Measurements from ENCODE around the gene ACAD10.
A peak's percentile ranks its signal among the peaks of the same experiment; 100 is the strongest.
"Not testable (repeated sequence)": the region's sequence is repeated elsewhere in the genome, so short reads cannot be mapped to it uniquely, and the experiment has no call there.

The ACAD10 gene

DNA sequence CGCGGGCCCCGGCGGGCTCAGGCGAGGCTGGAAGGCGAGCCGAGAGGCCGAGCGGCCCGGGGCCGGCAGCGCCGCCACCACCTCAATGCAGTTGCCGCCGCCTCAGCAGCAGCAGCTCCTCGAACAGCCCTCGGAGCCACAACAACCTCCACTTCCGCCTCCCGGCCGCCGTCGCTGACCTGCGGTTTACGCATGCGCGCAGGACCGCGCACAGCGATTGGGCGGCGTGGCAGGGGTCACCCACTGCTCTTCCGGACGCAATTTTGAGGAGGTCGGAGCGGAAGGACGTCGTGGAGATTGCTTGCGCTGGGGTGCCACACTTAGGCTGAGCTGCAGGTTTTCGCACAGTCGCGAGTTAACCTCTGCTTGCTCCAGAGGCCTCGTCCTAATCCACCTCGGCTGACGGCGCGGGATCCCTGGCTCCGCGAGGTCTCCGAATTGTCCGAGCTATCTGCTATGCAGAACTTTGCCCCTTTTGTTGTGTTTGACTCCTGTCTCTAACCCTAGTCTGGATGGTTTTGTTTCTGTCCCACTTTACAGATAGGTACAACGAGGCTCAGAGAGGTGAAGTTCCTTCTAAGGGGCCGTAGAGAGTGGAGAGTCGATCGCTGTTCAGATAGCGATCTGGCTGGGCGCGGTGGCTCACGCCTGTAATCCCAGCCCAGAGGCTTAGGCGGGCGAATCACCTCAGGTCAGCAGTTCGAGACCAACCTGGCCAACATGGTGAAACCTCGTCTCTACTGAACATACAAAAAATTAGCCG lies at the start of gene ACAD10, which contains the start of gene BRAP:
ACAD10 (plus strand) TSS at position 243 of the 763 bp plus-strand sequence. CDS start 6,657 bp downstream, outside the sequence.
BRAP (minus strand) TSS at position 146 of the 763 bp plus-strand sequence. CDS start 164 bp downstream, outside the sequence.
- DNase-seq = peak; percentile 95

DNA sequence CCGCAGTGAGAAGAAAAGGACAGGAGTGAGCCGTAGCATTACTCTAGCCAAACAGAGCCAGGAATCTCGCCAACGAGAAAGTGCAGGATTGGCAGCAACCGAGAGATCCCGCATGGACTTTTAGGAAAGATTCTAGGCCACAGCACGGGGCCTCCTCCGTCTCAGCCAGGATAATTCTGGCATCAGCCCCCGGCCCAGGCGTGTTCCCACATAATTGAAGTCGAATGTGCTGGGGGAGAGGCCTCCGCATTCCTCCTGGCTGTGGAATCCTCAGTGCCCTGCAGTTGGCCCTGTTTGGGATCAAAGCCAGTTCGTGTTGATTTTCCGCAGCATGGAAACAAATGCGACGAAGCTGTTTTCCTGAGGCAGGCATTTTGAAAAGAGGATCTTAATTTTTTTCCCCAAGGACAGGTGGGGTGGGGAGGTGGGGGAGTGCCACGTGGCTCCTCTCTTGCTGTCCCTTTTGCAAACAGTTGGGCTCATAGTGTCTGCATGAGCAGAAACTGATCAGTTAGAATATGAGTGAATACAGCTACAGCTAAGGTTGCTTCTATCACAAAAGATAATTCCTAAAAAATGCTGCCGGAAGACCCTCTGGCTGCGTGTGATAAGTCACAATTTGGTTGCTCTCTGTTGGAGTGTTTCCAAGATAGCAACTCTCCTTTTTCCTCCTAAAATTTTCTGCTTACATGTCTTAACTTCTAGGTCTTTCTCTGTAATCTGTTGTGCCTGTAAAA lies 49.5 kb upstream of the ACAD10 start:
- DNase-seq = no peak

DNA sequence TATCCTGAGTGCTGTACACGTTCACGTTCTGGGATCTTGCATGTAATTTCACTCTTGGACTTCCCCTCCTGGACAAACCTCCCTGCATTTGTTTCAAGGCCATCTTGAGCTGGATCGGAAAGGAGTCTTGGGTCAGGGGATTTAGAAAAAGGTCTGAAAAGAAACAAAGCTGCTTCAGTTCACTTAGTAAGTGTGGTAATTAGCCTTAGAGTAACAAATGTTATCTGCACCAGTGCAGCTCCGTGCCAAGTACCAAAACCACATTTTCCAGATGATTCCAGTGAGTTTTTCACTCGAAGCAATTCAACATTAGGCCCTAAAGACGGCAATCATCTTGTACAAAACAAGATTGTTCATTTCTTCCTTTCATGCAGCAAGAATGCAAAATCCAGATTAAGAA lies 47.3 kb upstream of the ACAD10 start:
- no peak for DNase-seq

DNA sequence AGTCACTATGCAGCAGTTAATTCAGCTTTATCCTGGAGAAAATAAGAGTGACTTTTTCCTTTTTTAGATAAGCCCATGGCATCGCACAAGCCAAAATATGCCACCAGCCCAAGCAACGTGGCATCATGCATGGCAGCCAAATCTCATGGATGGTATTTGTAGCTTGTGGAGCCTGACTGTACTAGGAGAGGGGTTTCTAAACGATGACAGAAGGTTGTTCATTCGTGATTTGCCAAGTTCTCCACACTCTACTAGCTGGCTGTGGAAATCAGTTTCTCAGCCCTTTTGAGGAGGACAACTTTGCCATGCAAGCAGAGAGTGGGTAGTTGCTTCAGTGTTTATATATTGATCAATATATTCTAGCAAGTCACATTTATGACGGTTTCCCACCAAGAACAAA lies 45.3 kb upstream of the ACAD10 start:
- no peak for DNase-seq

DNA sequence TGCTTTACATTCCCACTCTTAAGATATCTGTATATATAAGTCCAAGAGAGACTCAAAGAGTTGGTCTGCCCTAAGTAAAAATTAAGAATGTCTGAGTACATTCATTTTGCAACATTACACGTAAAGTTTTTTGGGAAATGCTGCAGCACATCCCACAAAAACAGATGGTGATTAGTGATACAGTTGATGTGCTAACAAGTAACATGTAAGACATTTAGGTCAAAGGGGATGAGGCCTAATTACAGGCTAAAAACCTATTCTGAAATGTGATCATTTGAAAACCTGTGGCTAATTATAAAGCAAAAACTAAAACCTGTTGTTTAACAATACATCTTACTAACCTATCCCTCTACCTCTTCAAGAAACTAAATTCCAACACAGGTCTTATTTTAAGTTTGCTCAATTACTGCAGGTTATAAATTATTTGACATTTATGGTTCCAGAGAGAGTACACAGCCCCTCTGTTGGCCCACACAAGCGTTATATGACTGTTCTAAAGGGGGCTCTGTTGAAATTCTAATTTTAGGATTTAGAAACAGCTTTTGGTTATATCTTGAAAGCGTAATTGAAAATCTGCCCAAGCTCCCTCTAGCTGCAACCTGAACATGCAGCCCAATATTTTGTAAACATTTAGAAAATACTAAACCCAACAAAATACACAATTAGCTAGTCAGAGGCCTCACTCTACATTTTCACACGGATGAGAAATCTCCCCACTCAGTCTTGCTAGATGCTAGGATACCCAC lies 43.0 kb upstream of the ACAD10 start:
- DNase-seq = no peak

DNA sequence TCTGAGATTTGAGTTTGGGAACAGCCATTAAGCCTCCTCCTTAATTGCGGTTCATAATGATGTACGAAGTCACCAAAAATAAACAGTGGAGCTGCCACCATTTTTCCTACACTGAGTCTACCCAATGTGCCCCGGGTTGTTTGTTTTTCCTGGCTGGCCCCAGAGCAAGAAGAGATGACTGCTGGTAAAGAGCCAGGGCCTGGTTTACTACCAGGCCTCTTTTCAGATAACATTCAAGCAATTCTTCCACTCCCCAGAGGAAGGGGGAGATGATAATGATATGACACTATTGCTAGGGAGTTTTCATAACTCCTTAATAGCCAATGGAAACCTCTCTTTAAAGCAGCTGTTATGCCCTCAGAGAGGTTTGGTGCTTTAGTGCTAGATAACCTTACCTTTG lies 42.4 kb upstream of the ACAD10 start:
- DNase-seq = no peak

DNA sequence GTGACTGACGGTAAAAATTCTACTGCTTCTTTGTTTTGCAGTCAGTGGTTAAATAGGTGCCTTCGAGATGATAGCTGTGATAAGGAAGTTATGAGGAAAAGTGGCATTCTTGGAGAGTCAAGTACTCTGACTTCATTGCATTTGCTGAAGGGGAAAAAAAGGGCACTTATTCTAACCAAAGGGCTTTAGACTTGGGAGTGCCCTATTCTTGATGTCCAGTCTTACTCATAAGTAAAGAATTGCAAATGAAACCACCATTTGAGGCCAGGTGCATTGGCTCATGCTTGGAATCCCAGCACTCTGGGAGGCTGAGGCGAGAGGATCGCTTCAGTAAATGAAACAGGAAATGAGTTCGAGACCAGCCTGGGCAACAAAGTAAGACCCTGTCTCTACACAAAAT lies 40.4 kb upstream of the ACAD10 start:
- DNase-seq = no peak

DNA sequence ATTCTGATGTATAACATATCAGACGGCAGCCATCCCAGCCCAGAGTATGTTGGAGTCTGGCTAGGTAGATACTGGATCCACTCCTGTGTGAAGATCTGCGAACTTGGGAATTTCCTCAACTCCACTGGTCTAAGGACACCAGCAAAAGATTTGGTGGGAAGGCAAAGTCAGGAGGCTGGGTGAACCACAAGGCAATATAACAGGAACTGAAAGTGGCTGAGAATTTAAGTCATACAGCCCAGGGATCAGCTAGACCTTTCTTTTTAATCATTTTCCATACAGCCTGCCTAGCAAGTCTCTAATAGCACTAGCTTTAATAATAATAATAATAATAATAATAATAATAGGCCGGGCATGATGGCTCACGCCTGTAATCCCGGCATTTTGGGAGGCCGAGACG lies 34.9 kb upstream of the ACAD10 start:
- DNase-seq = no peak

DNA sequence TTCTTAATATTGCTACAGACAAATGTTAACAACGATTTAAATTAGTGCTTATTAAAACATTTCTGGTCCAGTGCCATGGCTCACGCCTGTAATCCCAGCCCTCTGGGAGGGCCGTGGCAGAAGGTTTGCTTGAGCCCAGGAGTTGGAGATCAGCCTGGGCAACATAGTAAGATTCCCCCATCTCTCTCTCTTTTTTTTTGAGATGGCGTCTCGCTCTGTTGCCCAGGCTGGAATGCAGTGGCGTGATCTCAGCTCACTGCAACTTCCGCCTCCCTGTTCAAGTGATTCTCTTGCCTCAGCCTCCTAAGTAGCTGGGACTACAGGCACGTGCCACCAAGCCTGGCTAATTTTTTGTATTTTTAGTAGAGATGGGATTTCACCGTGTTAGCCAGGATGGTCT lies 33.3 kb upstream of the ACAD10 start:
- DNase-seq = not testable (repeated sequence)

DNA sequence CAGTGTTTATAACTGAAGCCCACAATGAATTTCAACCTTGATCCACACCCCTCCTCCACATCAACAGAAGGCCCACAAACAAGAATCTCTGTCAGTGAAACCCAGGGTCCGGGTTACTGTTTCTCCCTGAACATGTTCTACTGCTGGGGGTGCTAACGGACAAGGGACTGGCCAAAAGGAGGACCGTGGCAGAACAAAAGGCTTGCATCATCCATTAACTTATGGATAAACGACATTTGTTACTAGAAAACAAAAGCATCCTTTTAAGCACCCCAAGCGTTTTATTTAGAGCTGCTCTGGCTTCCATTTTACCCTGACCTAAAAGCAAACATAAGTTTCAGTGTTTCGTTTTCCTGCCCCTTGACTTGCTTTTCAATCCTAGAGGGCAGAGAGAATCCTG lies 32.3 kb upstream of the ACAD10 start:
- no peak for DNase-seq

DNA sequence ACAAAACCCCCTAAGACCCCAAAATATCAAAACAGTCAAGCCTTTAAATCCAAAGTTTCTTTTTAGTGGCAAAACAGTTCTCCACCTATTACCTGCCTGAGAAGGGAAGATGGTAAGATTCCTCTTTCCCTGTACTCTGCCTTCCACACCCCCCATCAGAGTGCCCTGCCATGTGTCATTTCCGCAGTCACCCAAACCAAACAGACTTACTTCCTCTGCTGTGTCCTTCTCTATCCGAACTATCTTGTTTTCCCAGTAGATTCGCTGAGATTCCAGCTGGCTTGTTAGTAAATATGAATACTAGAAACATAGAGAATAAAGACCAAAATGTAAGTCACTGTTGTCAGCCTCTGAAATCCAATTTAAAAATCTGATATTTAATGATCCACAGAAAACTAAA lies 30.5 kb upstream of the ACAD10 start:
- DNase-seq = no peak

DNA sequence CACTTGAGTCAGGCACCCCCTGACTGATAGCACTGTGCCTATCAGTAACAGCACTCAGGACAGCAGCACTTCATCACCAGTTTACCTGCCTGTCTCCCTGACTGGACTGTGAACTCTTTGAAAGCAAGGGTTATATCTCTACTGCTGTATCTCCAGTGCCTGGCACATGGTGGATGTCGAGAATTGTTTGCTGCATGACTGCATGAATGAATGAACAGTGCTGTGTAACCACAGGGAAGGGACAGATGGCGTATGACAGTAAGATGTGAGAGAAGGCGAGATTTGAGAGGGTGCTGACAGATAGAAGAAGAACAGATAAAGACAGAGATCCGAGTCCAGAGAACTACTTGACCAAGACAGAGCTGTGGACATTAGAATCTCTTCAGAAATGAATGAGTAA lies 29.8 kb upstream of the ACAD10 start:
- DNase-seq = no peak

DNA sequence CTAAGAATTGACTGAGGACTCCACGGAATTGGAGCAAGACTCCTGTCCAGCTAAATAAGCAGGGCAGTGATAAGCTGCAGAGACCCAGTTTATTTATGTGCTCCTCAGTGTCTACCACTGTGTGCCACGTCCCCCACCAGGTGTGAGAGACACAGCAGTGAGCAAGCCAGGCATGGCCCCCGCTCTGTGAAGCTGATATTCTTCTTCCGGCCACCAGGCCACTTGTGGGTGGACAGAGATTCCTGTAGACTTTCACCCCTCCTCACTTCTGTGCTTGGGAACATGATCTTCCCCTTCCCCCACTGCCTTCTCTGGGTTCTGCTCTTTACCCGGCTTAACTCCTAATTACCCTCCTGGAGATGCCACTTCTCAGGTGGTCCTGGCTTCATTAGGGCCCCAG lies 21.4 kb upstream of the ACAD10 start:
- no peak for DNase-seq

DNA sequence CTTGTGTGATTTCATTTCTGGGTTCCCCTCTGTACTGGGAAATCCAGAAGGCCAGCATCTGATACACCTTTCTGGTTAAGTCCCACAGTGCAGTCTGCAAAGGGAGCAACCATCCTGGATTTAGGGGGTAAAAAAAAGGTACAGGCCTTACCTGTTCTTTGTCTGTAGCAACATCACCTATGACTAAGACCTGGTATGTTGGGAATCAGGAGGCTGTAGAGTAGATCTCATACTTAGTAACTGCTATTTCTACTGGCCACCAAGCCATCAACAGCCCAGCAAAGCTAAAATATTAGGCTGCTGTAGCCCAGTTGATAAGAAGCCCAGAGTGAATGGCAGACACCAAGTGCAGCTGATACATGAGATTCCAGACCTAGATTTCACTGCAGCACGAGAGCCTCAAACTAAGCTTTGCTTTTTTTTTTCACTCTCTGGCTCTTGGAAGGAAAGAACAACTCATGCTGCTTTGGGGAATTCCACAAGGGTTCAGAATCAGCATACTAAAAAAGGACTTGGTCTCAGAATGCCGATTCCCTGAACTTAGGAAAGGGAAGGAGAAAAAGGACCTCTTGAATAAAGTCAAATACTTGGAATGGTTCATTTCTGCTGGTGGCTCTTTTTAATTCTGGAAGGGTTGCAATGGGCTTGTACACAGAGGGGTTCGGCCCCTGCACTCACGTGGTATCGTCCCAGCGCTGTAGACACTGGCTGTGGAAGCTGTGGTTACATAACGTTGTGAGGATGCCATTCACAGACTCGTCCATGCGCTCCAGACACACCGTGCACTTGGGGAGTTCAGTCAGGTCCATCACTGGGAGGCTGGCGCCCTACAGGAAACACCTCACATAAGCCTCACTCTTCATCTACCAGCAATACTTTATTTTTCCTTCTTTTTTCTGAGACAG lies 20.6 kb upstream of the ACAD10 start:
- DNase-seq = no peak

DNA sequence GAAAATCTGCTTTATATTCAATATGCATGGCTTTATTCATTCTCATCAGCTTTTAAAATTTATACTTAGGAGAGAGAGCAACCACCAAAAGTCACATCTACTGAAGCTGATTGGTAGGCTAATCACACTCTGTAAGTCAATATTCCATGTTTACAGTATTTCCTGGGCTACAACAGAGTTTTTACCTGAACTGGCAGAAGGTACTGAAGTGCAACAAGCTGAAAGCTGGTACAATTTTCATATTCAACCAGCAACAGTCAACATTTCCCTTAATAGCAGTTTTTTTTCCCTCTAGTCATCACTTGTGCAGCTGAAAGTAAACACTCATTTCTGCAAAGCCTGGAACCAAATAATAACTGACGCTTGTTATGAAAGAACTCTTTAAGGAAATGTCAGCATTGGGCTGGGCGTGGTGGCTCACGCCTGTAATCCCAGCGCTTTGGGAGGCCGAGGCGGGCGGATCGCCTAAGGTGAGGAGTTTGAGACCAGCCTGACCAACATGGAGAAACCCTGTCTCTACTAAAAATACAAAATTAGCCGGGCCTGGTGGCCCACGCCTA lies 13.0 kb upstream of the ACAD10 start:
- no peak for DNase-seq

DNA sequence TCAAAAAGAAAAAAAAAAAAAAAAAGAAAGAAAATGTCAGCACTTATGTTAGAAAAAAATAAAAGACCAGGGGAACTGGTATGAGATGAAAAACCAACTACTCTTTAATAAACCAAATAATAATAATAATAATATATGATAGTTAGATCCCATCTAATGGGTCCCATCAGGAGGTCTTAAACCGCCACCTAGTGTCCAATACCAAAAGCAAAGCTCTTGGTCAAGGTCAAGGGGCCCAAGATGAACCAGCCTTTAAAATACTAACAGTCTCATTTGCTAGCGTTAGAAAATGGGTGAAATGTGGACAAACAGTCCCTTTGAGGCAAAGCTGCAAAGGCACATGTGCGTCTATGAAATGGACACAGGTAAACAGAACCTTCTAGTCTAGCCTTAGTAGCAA lies 12.3 kb upstream of the ACAD10 start:
- DNase-seq = no peak

DNA sequence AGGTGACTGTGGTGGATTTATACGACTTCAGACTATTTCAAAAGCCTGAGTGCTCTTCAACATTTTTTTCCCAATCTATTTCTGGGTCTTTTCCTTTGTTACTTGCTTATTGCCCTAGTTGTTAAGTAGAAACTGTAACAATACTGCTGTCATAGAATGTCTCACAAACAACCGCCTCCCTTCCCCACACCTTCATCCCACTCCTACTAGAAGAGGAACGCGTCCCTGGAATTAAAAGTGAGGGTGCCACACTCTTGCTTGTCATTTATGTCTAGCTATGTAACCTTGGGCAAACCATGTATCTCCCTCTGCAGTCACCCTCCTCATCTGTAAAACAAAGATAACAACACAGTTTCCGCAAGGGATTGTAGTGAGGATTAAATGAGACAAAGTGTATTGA lies 8.7 kb upstream of the ACAD10 start:
- no peak for DNase-seq

DNA sequence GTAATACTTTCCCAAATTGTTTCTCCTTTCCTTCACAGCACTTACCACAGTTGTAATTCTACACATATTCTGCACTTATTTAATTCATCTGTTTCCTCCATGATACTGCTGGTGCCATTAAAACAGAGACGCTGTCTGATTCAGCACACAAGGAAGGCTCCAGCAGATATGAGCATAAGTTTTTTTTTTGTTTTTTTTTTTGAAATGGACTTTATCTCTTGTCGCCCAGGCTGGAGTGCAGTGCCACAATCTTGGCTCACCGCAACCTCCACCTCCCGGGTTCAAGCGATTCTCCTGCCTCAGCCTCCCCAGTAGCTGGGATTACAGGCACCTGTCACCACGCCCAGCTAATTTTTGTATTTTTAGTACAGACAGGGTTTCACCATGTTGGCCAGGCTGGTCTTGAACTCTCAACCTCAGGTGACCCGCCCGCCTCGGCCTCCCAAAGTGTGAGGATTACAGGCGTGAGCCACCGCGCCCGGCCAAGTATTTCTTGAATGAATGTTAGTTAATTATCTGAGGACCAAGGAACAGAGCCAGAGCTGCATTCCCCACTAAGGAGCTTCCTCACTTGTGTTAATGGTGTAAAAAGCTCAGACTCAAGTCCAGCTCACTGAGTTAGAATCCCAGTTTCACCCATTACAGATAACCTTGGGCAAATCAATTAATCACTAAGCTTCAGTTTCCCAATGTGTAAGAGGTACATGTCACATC lies 1.2 kb upstream of the ACAD10 start:
- not testable (repeated sequence) for DNase-seq

DNA sequence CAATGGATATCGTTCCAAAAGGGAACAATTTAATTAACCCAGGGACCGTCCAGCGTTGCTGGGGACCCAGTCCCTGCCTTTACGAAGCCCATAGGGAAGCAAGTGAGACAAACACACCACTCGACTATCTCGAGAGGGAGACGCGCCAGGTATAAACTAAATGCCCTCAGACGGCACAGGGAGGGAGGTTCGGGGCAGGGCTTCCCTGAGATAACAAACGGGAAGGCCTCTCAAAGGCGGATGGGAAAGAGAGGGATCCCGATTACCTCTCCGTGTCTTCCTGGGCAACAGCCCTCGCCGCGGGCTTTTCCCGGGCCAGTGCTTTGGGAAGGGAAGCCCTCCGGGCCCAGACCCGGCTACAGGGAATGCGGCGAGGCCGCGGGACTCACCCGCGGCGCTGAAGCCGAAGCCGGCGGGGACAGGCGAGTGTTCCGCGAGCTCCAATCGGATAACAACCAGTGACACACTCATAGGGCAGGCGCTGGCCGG lies 487 bp upstream of the ACAD10 start:
- DNase-seq = no peak

DNA sequence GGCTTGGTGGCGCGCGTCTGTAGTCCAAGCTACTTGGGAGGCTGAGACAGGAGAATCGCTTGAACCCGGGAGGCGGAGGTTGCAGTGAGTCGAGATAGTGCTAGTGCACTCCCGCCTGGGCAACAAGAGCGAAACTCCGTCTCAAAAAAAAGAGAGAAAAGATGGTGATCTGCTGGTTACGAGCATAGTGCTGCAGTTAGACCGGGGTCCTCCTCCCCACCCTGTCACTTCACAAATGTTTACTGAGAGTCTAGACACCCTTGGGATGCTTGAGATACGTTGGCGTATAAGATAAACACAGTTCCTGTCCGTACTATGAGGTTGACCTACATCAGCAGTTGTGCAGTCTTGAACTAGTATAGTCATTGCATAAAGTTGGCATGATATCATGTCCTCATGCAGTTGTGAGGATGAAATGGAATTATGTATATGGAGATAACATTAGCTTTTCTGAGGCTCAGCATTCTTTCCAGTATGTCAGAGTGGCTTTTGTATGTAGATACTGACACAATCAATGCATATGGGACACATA lies 787 bp downstream of the ACAD10 start:
- DNase-seq = no peak

DNA sequence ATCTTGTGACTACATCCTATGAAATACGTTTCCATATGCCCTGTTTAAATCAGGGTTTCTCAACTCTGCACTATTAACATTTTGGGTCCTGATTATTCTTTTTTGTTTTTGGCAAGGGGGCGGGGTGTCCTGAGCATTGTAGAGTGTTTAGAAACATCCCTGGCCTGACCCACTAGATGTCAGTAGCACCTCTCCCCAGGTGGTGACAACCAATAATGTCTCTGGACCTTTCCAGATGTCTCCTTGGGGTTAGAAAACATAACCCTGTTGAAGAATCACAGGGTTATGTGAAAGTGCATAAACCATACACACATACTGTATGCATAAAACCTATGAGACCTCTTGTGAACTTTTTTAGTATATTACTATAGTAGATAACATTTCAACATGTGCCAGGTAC lies 1.4 kb downstream of the ACAD10 start:
- DNase-seq = no peak
